Measurements from ENCODE around the gene HEMK1.

The HEMK1 gene

GRCh38 chr3:50616003-50616769, 46.9 kb downstream of the HEMK1 start:
- peak; percentile 73 to 75 for DNase-seq (ENCODE audit: low read depth in 2 of 2)

- DNase-seq (ENCODE audit: low read depth in 2 of 2): peak; percentile 91 to 93
Measured at GRCh38 chr3:50616770-50617095, 47.4 kb downstream of the HEMK1 start.

GRCh38 chr3:50617096-50617791, 47.9 kb downstream of the HEMK1 start, which contains the start of gene MAPKAPK3:
Gene MAPKAPK3, plus strand, starts transcription at chr3:50617151. Its CDS starts 415 bp downstream, at chr3:50617566.
- no peak for DNase-seq (ENCODE audit: low read depth in 2 of 2)

- no peak for DNase-seq (ENCODE audit: low read depth in 2 of 2)
Measured at GRCh38 chr3:50617911-50618481, 48.7 kb downstream of the HEMK1 start.

GRCh38 chr3:50620420-50620819, 51.1 kb downstream of the HEMK1 start:
- no peak for DNase-seq (ENCODE audit: low read depth in 2 of 2)

GRCh38 chr3:50620820-50621219, 51.5 kb downstream of the HEMK1 start:
- no peak for DNase-seq (ENCODE audit: low read depth in 2 of 2)

GRCh38 chr3:50622881-50623280, 53.6 kb downstream of the HEMK1 start:
- no peak for DNase-seq (ENCODE audit: low read depth in 2 of 2)

GRCh38 chr3:50623840-50624474, 54.6 kb downstream of the HEMK1 start:
- DNase-seq (ENCODE audit: low read depth in 2 of 2): no peak

- no peak for DNase-seq (ENCODE audit: low read depth in 2 of 2)
Measured at GRCh38 chr3:50624634-50625033, 55.3 kb downstream of the HEMK1 start.

- no peak for DNase-seq (ENCODE audit: low read depth in 2 of 2)
Measured at GRCh38 chr3:50625231-50626182, 56.2 kb downstream of the HEMK1 start.

GRCh38 chr3:50626401-50626800, 57.1 kb downstream of the HEMK1 start:
- DNase-seq (ENCODE audit: low read depth in 2 of 2): no peak

GRCh38 chr3:50627407-50628051, 58.2 kb downstream of the HEMK1 start:
- DNase-seq (ENCODE audit: low read depth in 2 of 2): no peak

GRCh38 chr3:50628601-50629000, 59.3 kb downstream of the HEMK1 start:
- no peak for DNase-seq (ENCODE audit: low read depth in 2 of 2)

GRCh38 chr3:50630394-50630793, 61.1 kb downstream of the HEMK1 start:
- DNase-seq (ENCODE audit: low read depth in 2 of 2): no peak

GRCh38 chr3:50630877-50631276, 61.6 kb downstream of the HEMK1 start:
- DNase-seq (ENCODE audit: low read depth in 2 of 2): no peak

GRCh38 chr3:50632450-50632849, 63.1 kb downstream of the HEMK1 start:
- DNase-seq (ENCODE audit: low read depth in 2 of 2): no peak

- no peak for DNase-seq (ENCODE audit: low read depth in 2 of 2)
Measured at GRCh38 chr3:50633230-50633790, 64.0 kb downstream of the HEMK1 start.

- no peak for DNase-seq (ENCODE audit: low read depth in 2 of 2)
Measured at GRCh38 chr3:50635066-50635465, 65.7 kb downstream of the HEMK1 start.

- no peak for DNase-seq (ENCODE audit: low read depth in 2 of 2)
Measured at GRCh38 chr3:50637011-50637410, 67.7 kb downstream of the HEMK1 start.

- DNase-seq (ENCODE audit: low read depth in 2 of 2): no peak
Measured at GRCh38 chr3:50637945-50638344, 68.6 kb downstream of the HEMK1 start.
